Left lung (tissue), 10 donors: ENCODE results near the gene RNF32. TPM values are rescaled to one million over a fixed set of nuclear protein-coding genes. Genes with fewer than 3 reads are reported as not detected.

Experiments
- ATAC-seq: fragments of 200-7000 bp; cut with Tn5 transposase; one replicate; pipeline ENCODE4 v1.9.1; 2020; ENCODE audit warnings: moderate library complexity
- DNase-seq, 4 donors: peaks; one replicate each; pipeline ENCODE4 v3.0.0-alpha.2; 2013 to 2020
- H3K27ac ChIP-seq, 2 donors: fragments of 200-600 bp; sonication (generic) in 1 of 2; one replicate each; pipeline versions ENCODE4 v1.5.0 to v1.8.0; 2020 to 2021
- H3K27me3 ChIP-seq, 2 donors: fragments of 200-600 bp; sonication (generic) in 1 of 2; one replicate each; pipeline versions ENCODE4 v1.5.0 to v1.8.0; 2020 to 2021
- H3K36me3 ChIP-seq, 2 donors: fragments of 200-600 bp; sonication (generic) in 1 of 2; one replicate each; pipeline versions ENCODE4 v1.5.0 to v1.8.0; 2020 to 2021
- H3K4me1 ChIP-seq, 2 donors: fragments of 200-600 bp; one replicate each; pipeline ENCODE4 v1.8.0; 2021
- H3K4me3 ChIP-seq, 2 donors: fragments of 200-600 bp; sonication (generic) in 1 of 2; one replicate each; pipeline versions ENCODE4 v1.5.0 to v1.8.0; 2020 to 2021; ENCODE audit warnings: mild to moderate bottlenecking in 1 of 2
- H3K9me3 ChIP-seq, 2 donors: fragments of 200-600 bp; sonication (generic) in 1 of 2; one replicate each; pipeline versions ENCODE4 v1.5.0 to v1.8.0; 2020 to 2021
- intact Hi-C, 2 donors: fragments of 100-400 bp; cut with DNase I; formaldehyde crosslinking; loops; one replicate each; pipeline versions ENCODE4 v1.11.2 to v1.14.2; 2022
- polyA plus RNA-seq, 6 donors: library from polyadenylated mRNA; unstranded; fragments of 120-200 nt; gene quantifications; one replicate each; pipeline ENCODE4 v1.2.1, GENCODE V29; 2013; ENCODE audit not compliant: insufficient read length in 6 of 6
- total RNA-seq, 2 donors: library from RNA; stranded (reverse); fragmentation: NEBNext Ultra II Directional; extraction: Animal tissue kit (Norgen Biotek cat#: 25700); gene quantifications; one replicate each; pipeline ENCODE4 v1.2.1, GENCODE V29; 2021
- TF ChIP-seq, protein P1 (sequence below), 2 donors: fragments of 200-600 bp; sonication (generic) in 1 of 2; IDR thresholded peaks; one replicate each; pipeline versions ENCODE4 v1.5.0 to v1.8.0; 2021; ENCODE audit warnings: antibody characterized with exemption in 2 of 2
- donor health status: DM: no; HTN: yes; CAD: no.
- donor health status: DM: no; HTN: no; CAD: no.

RNF32 gene
- total and polyA plus RNA-seq, 8 donors, result 0.85 to 7.3 (median 5.1) TPM

DNA sequence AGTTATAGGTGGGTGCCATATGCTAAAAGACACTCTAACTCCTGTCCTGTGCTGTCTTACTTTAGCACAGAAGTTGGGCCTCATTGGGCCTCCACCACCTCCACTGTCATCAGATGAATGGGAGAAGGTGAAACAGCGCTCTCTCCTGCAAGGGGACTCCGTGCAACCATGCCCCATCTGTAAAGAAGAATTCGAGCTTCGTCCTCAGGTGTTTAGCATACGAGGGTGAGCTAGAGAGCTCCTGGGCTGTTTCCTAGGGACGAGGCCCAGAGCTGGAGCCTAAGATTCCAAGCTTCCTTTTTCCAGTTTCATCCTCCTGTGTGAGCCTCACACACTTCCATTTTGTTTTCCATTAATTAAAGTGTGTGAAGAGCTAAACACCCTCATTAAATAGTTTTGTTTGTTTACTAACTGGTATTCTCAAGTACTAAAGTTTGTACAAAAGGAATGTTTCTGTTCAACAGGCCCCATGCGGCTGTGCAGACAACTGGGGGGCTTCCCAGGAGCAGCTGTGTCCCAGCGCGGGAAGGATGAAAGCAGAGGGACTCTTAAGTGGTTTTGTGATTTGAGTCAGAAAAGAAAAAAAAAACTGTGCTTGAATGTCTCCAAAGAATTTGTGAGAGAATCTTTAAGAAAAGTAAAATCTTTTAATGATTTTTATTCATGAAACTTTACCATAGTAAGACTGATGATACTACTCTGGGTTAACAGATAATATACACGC is 14.1 kb downstream of the RNF32 start:
- ATAC-seq (no peak), DNase-seq (no peak)
- H3K36me3 ChIP-seq, result no peaks in the 10 kb centered on the region
- H3K27me3 ChIP-seq, result peaks cover 0 to 18% of the 10 kb centered on the region in 2 donors
- no peaks in the 10 kb centered on the region for H3K4me1 ChIP-seq
- TF ChIP-seq, protein P1, sequence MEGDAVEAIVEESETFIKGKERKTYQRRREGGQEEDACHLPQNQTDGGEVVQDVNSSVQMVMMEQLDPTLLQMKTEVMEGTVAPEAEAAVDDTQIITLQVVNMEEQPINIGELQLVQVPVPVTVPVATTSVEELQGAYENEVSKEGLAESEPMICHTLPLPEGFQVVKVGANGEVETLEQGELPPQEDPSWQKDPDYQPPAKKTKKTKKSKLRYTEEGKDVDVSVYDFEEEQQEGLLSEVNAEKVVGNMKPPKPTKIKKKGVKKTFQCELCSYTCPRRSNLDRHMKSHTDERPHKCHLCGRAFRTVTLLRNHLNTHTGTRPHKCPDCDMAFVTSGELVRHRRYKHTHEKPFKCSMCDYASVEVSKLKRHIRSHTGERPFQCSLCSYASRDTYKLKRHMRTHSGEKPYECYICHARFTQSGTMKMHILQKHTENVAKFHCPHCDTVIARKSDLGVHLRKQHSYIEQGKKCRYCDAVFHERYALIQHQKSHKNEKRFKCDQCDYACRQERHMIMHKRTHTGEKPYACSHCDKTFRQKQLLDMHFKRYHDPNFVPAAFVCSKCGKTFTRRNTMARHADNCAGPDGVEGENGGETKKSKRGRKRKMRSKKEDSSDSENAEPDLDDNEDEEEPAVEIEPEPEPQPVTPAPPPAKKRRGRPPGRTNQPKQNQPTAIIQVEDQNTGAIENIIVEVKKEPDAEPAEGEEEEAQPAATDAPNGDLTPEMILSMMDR (IDR thresholded peaks at IDR 0.05), result no peak
- no peak overlapping the region for H3K4me3 ChIP-seq
- no peak overlapping the region for H3K27ac ChIP-seq
- intact Hi-C loops, result no loop called here
- H3K9me3 ChIP-seq, result no peaks in the 10 kb centered on the region

DNA sequence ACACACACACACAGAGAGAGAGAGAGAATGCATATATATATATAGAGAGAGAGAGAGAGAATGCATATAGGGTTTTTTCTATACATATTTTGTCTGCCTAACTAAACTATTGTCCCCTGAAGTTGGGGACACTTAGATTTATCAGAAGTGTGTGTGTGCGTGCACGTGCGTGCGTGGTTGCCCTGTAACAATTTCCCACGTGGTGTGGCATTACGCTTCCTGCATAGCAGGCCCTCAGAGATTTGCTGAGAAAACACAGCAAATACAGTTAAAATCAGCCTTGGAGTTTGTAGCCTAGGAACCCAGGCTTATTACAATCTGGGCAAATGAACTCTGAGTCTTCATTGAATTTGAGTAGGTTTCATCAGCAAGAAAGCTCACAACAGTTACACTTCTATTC is 14.7 kb downstream of the RNF32 start:
- TF ChIP-seq, protein P1 (IDR thresholded peaks at IDR 0.05), result no peak
- no peak overlapping the region for H3K27ac ChIP-seq
- intact Hi-C loops, result no loop called here
- no peak for ATAC-seq
- no peaks in the 10 kb centered on the region for H3K4me1 ChIP-seq
- no peaks in the 10 kb centered on the region for H3K9me3 ChIP-seq
- peaks cover 0 to 13% of the 10 kb centered on the region in 2 donors for H3K27me3 ChIP-seq
- H3K4me3 ChIP-seq, result no peak overlapping the region
- no peak for DNase-seq
- no peaks in the 10 kb centered on the region for H3K36me3 ChIP-seq

DNA sequence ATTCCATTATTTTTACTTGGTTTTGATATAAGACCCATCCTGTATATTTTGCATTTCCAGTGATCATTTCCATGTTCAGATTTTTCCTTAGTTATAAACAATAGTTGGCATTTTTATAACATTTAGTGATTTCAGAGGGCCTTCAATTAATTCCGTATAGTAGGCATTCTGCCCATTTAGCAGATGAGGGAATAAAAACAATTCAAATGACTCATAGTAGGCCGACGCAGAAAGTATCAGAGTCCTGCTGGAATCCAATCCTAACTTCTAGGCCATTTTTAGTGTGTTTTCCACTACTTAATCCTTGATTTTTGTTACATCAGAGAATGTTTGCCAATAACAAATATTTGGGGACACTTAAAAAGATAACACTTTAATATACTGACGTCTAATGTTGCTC is 15.4 kb downstream of the RNF32 start:
- no peak for ATAC-seq
- intact Hi-C loops, result no loop called here

GRCh38 chr7:156656598-156656997 is 16.0 kb downstream of the RNF32 start:
- H3K27ac ChIP-seq, result no peak overlapping the region
- no peaks in the 10 kb centered on the region for H3K36me3 ChIP-seq
- DNase-seq, result no peak
- TF ChIP-seq, protein P1 (IDR thresholded peaks at IDR 0.05), result no peak
- no peaks in the 10 kb centered on the region for H3K4me1 ChIP-seq
- no peaks in the 10 kb centered on the region for H3K9me3 ChIP-seq
- H3K4me3 ChIP-seq, result no peak overlapping the region
- ATAC-seq, result no peak
- H3K27me3 ChIP-seq, result peaks cover 0 to 4% of the 10 kb centered on the region in 2 donors
- intact Hi-C loops, result no loop called here

More for the DNA sequence above, 15.4 kb downstream of the RNF32 start:
- Histone ChIP-seq H3K27ac (no peak overlapping the region), H3K9me3 (no peaks in the 10 kb centered on the region), H3K27me3 (peaks cover 0 to 5% of the 10 kb centered on the region in 2 donors), H3K4me3 (no peak overlapping the region), H3K36me3 (no peaks in the 10 kb centered on the region), H3K4me1 (no peaks in the 10 kb centered on the region)
- TF ChIP-seq, protein P1 (IDR thresholded peaks at IDR 0.05), result no peak
- no peak for DNase-seq

- ATAC-seq, result no peak
- intact Hi-C loops, result no loop called here
- no peak overlapping the region for H3K4me3 ChIP-seq
These were observed 17.1 kb downstream of the RNF32 start for GRCh38 chr7:156657681-156658080.

More at GRCh38 chr7:156657681-156658080, 17.1 kb downstream of the RNF32 start:
- Histone ChIP-seq H3K27ac (no peak overlapping the region), H3K4me1 (no peaks in the 10 kb centered on the region), H3K9me3 (no peaks in the 10 kb centered on the region), H3K27me3 (peaks cover 0 to 4% of the 10 kb centered on the region in 2 donors), H3K36me3 (no peaks in the 10 kb centered on the region)
- TF ChIP-seq, protein P1 (IDR thresholded peaks at IDR 0.05), result no peak
- DNase-seq, result no peak
